Cardiac fibroblast (primary cell): ENCODE results near the gene GSX1.

Experiments
- DNase-seq, 2 donors: peaks; one replicate each; pipeline versions ENCODE4 v3.0.0 to v3.0.0-alpha.2; 2010; ENCODE audit warnings: low read depth in 2 of 2
- H3K4me3 ChIP-seq, 2 donors: replicated peaks in 1 of 2; 1 replicate in 1 of 2; 2 replicates in 1 of 2; pipeline ENCODE4 v1.5.1; 2011; ENCODE audit warnings: low read depth in 2 of 2, low read length in 2 of 2, mild to moderate bottlenecking in 2 of 2, moderate library complexity in 1 of 2
- CTCF ChIP-seq: IDR thresholded peaks from one replicate; pipeline ENCODE4 v1.5.1; 2011; ENCODE audit warnings: low read depth, mild to moderate bottlenecking, low read length, inconsistent platforms

The GSX1 gene

GRCh38 chr13:27821566-27821965 is 29.3 kb downstream of the GSX1 start:
- no peak for DNase-seq
- TF ChIP-seq CTCF: no peak
- H3K4me3 ChIP-seq: no peak overlapping the region

- H3K4me3 ChIP-seq: no peak overlapping the region
- no peak for DNase-seq
- no peak for TF ChIP-seq CTCF
Observed at GRCh38 chr13:27822258-27822872, 30.1 kb downstream of the GSX1 start.

- DNase-seq: peak; percentile 5 to 46
- H3K4me3 ChIP-seq: no peak overlapping the region
- TF ChIP-seq CTCF: no peak
Observed at GRCh38 chr13:27822873-27823311, 30.6 kb downstream of the GSX1 start.

- H3K4me3 ChIP-seq: no peak overlapping the region
Observed at GRCh38 chr13:27824121-27824520, 31.8 kb downstream of the GSX1 start.

GRCh38 chr13:27825072-27825471 is 32.8 kb downstream of the GSX1 start:
- no peak for DNase-seq
- TF ChIP-seq CTCF: no peak
- H3K4me3 ChIP-seq: no peak overlapping the region

More at GRCh38 chr13:27824121-27824520, 31.8 kb downstream of the GSX1 start:
- TF ChIP-seq CTCF: no peak
- no peak for DNase-seq

- DNase-seq: peak; percentile 88 to 92
- H3K4me3 ChIP-seq: peak overlapping the region in 1 of 2 donors; percentile 41
- TF ChIP-seq CTCF: peak; percentile 85
Observed at GRCh38 chr13:27826379-27827353, 34.4 kb downstream of the GSX1 start.
